HG03039 (cell line): ENCODE results near the gene ARSI.

Experiments
- ATAC-seq: cut with Tn5 transposase; IDR thresholded peaks from one replicate; pipeline ENCODE4 v1.9.1; 2021; ENCODE audit warnings: mild to moderate bottlenecking, moderate library complexity; ENCODE audit not compliant: unreplicated experiment

Gene ARSI

DNA sequence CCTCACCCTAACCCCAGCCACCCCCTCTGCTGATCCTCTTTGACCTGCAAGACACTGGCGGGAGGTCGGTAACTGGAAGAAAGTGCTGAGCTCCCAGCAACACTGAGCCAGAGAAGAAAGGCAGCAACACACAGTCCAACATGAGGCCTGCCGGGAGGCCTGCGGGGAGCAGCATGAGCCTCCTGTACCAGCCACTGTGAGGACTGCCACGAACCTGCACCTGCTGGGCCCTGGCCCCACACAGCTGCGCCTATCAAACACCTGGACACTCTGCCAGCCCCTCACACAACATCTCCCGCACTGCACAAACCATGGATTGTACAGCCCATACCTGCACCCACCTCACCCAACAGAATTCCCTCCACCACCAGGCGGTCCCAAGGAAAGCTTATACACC is 31.4 kb downstream of the ARSI start:
- no peak for ATAC-seq

DNA sequence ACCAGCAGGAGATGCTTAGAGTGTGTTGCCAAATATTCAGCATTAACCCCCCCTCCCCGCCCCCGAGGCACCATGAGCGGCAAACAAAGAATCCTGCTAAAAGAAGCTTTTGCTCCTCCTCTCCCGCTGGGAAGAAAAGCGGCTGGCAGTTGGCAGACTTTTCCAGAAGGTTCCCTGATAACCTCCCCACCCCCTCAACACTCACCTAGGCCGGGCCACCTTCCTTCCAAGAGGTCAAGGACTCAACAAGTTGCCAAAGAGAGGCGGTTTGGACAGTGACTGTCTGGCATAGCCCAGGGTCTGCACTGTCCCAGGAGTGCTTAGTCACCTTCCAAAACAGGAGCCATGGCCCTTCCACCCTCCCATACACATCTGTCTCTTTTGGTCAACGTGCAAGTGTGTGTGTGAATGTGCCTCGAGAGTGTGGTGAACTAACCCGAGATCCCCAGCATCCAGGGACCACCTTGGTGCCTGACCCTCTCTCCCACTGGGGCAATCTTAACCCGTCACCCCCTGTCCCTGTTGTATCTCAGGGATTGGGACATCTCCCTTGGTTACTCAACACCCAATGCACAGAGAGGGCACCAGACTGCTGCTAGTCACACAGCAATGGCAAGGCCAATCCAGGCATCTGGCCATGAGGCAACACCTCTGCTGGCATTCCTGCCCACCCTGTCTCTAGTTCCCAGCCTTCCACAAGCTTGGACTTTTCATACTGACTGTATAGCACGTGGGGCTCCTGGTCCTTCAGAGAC is 32.0 kb downstream of the ARSI start:
- no peak for ATAC-seq

DNA sequence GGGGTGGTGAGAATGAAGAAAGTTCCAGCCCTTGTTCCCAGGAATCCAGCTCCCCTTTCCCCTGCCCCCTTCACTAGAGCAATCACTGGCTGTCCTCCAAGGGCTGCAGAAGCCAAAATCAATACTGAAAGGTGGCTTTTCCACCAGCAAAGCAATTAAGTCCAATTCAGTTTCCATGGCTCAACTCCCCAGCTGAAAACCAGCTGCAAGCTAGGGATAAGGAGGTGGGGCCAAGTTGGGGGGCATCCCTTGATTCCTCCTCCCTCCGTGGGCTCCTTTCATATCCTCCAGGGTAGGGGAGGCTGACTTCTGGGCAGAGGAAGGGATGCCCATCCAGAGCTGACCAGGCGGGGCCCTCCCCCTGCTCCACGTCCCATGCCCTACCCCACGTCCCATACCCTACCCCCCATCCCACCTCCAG is 35.8 kb downstream of the ARSI start:
- no peak for ATAC-seq

DNA sequence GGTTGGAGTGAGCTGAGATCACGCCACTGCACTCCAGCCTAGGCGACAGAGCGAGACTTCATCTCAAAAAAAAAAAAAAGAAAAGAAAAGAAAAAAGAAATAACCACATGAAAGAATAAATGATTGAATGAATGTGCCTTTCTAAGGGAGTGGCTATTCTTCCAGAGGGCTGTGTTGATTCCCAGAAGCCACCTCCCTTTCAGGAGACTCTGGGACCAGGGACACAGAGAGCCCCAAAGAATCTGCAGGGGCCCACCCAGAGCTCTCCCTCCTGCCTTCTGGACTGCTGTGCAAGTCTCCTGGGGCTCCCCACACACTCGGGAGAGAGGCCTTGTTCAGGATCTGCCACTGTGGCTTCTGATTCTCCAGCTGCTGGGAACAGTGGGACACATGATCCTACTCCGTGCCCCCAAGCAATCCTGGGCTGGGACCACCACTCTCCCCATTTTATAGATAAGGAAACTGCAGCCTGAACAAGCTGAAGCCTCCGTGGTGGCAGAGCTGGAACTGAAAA is 36.8 kb downstream of the ARSI start:
- no peak for ATAC-seq

DNA sequence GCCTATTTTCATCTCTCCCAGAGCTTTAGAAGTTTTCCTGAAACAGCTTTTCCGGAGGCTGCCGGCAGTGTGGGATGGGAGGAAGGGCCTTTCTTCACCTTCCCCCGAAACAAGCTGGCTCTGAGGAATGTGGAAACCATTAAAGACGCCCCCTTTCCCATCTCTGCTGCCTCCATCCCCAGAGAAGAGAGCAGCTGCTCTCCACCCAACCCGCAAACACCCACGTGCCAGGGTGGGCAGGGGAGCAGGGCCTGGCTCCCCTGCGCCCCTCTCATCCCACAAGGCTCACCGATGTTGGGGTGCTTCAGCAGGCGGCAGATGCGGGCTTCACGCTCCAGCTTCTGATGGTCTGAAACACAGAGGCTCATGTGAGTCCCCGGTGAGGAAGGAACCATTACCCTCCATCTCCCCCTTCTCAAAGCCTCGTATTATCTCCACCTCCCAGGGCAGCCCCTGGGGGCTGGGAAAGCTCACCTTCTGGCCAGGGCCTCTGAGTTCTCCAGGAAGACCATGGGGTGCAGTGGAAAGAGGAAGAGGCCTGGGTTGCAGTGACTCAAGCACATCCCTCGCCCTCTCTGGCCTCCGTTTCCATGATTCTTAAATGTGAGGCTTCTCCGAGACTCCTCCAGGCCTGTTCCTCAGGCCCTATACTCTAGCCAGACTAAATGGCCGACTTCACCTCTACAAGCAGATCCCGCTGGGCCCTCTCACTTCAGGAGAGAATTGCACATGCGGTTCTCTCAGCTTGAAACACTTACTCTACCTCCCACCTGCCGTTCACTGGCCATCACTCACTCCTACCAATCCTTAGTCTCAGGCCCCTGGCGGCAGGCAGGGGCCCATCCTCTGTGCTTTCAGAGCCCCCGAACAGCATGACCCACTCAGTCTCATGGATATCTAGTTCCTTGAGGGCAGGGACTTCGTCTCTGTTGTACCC is 37.8 kb downstream of the ARSI start:
- ATAC-seq, result no peak

DNA sequence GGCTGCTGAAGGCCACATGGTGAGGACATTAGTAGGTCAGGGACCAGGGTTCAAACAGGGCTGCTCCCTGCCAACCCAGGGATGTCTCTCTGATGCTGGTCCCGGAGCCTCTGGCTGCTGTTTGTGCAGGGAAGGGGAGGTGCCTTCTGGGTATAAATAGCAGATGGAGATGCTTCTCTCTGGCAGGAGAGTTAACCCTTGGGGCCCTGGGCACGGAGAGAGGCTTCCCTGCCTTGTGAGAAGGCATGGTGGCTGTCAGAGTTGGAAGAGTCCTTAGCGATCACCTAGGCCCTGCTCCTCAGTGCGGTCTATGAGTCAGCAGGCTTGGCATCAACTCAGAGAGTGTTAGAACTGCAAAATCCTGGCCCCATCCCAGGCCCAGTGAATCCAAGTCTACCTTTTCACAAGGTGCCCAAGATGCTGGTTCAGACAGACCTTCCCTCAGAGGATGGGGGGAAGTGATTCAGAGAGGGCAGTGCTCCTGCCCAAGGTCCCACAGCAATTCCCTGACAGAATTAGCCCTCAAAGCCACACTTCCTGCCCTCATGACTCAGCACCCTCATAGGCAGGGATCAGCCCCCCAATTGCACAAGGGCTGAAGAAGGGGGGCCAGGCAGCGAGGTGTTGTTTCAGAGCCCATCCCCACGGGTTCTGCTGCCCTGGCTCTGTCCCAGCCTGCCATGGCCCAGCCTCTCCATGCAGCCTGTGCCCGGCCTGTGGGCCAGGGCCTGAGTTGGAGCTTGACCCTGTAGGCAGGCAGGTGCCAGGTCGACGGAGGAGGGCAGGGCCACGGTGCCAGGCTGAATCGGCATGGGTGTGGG is 38.7 kb downstream of the ARSI start:
- ATAC-seq, result no peak

DNA sequence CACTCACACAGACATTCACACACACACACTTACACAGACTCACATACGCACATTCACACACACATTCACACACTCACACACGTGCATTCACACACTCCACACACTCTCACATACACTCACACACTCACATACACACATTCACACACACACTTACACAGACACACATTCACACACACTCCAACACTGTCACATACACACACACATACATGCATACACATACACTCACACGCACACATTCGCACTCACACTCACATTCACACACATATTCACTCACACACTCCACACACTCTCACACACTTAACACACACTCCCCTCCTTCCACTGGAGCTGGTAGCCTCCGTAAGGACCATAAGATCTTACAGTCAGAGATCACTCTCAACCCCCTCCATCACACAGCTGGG is 39.3 kb downstream of the ARSI start:
- ATAC-seq, result no peak

DNA sequence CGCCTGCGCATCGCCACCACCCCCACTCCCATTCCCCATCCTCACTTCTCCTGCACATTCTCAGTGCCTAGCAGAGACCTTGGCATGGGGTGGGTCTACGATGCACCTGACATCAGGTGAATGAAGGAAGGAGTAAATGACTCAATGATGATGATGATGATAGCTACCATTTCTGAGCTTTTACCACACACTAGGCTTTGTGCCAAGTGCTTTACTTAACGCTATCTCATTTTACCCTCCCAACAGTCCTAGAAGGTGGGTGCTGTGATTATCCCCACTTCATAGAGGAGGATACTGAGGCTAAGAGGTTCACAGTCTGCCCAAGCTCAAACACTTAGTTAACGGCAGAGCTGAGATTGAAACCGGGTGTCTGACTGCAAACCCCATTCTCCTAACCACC is 40.2 kb downstream of the ARSI start:
- ATAC-seq, result no peak

DNA sequence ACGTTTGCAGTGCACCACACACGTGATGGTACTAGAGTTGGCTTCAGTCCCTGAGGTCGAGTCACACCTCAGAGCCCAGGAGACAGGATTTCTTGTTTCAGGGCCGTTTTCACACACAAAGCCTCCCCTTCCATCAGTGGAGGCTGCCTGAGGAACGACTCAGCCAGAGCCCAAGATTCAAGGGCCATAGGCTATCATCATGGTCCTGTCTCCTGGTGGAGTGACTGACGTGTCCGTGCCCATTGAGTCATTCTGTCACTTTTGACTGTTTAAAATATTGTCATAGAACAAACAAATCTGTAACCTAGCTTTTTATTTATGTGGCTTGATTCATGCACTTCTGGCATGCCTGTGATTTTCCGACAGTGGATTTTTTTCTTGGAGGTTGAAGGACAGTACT is 41.5 kb downstream of the ARSI start:
- no peak for ATAC-seq

DNA sequence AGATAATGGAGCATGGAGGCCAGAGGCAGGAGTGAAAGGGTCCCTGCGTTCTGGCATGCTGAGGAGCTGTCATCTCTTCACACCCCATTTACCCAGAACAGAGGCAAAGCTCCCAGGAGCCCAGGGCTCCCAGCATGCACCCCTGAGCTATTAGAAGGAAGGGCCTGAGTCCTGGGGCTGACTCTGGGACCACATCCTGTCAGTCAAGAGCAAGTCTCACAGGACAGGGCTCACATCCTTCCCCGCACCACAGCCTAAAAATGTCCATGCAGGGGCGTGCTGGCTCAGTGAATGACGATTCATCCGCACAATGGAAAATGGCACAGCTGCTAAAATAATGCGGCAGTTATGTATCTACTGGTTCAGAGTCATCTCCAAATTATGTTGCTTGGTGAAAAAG is 44.6 kb downstream of the ARSI start:
- ATAC-seq, result no peak

DNA sequence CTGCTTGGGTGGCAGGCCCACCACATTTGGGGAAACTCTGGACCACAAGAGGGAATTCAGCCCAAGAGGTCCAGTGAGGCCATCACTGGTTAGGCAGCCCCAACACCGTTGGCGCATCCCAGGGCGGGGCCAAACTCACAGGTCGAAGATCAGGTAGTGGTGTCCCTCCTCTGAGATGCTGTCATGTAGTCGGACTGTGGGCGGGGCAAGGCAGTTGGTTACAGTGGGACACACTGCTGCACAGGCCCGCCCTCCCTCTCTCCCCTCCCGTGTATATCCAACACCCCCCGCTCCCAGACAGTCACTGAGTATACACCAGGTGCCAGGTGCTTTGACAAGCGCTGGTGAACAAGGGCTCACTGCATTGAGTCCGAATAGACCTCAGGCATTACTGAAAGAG is 45.3 kb downstream of the ARSI start:
- no peak for ATAC-seq

DNA sequence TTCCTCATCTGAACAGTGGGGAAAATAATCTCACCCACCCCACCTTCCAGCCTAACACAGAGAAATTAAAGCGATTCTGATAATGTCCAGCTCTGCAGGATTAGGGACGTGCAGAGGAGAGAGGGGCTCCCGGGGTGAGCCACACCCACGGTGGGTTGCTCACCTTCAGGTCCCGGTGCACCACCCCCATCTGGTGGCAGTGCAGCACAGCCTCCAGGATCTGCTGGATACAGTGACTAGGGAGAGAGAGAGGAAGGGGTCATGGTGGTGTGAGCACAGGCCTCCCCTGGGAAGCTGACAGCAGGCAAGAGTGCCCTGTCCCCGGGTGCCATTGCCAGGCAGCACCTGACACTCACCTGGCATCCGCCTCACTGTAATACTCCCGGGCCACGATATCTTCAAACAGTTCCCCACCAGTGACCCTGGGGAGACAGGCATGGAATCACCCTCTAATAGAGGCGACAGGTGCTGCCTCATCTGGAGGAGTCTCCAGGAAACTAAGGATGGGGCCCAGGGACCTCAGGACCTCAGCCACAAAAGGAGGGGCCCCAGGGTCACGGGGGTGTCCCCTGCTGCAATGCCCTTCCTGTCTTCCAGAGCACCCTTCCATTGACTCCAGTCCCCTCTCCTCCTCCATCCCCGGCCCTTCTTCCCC is 46.2 kb downstream of the ARSI start:
- ATAC-seq, result no peak

DNA sequence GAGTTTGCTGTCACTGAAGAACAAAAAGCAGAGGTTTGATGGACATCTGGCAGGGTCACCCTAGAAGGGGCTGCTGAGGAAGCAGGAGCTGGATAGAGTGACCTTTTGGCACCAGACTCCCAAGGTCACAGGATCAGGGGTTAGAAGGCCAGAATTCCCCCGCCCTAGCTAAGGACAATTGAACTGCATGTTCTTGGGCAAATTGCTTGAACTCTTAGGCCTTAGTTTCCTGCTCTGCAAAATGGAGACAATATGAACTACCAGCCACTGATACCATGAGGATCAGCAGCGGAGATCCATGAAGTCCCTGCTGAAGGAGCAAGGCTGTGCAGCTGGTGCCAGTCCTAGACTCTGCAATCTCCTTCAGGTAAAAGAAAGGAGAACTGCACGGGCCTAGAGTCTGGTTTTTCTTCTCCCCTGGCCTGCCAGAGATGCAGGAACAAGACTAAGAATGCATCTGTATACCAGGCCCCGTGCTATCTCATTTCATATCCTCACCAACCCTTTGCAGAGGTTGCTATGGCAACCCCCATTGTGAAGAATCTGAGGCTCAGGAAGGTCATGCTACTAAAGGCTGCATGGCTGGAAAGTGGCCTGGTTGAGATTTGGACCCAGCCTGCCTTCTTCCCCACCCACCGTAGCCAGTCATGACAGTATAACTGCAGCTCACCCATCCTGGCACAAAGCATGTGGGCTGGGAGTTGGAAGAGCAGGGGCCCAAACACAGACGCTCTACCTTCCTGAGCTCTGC is 46.9 kb downstream of the ARSI start:
- ATAC-seq, result no peak

DNA sequence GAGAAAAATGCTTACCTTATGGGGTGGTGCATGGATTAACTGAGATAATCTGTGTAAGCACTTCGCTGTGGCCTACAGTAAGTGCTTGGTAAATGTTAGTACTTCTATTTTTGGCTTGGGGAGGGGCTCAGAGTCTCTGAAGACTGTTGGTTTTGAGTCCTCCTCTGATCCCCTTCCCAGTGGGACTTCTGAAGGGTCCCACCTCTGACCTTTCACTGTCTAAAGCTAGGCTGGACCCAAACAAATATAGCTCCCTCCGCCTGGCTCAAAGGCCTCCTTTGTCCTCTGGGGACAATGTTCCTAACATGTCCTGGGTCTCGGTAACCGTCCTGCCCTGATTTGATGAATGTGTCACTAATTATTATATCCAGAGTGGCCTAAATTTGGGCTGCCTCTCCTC is 47.9 kb downstream of the ARSI start:
- ATAC-seq, result no peak

DNA sequence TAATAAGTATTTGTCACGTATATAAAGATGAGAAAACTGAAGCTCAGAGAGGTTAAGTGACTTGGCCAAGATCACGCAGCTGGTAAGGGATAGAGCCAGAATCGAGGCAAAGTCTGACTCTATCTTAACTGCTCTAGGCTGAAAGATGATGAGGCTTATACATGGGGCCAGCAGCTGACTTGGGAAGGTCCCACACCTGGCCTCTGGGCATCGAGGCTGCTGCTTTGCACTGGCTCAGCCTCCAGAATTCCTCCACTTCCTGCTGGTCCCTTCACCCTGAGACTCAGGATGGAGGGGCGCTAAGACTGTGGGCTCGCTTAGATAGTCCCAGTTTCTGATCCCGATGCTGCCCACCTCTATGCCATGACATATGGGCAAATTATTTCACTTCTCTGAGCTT is 48.3 kb downstream of the ARSI start:
- no peak for ATAC-seq

DNA sequence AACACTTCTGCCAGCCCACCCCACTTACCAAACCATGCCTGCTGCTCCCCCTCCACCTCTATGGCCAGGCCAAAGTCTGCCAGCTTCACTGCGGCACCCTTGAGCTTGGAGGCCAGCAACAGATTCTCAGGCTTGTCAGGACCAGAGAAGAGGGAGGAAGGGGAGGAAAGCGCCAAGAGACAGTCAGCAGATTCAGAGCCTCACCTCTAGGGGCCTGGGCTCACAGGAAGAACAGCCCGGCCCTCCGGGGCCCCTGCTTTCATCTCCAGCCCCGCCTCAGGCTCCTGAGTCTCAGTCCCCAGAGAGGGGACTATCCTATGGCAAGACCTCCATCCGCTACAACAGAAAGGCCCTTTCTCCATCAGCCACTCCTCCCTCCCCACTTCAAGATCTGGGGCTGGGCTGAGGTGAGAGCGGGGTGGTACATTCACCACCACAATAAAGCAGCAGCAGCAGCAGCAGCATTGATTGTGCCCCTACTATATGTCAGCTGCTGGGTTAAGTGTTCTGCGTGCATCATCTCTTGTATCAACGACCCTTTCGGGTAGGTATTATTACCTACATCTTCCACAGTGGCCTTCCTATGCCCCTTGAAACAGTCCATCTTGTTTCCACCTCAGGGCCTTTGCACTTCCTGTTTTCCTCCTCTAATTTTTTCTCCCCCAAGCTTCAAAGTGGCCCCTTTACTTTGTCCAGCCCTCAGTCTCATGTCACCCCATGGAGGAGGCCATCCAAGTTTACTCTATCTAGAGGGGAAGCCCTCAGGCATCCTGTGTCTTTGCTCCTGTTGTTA is 49.1 kb downstream of the ARSI start:
- ATAC-seq, result no peak

DNA sequence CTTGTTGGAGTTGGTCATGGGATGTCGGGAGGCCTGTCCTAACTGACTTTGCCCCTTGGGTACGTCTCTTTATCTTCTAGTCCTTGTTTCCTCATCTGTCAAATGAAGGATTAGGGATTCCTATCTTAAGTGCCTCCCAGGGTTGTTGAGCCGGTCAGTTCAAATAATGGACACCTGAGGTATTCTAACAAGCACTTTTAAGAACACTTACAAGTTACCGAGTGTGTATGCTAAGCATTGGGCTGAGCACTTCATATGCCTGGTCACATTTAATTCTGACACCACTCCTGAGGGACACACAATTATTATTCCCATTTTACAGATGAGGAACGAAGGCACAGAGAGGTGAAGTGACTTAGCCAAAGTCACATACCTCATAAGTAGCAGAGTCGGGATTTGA is 50.2 kb downstream of the ARSI start:
- no peak for ATAC-seq

DNA sequence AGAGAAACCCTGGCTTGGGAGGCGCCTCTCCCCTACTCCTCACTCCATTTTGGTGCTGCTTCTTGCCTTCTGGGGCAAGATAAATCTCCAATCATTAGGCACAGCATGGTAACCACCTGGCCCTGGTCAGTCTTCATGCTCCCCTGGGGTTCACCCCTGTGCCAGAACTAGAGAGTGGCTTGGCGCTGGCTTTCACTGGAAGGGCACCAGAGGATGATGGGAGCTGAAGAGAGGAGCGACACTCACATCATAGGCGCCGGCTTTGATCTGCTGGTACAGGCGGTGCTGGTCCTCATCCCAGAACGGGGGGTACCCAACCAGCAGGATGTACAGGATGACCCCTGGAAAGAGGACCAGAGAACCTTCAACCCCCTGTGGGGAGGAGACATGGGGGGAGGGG is 51.2 kb downstream of the ARSI start:
- ATAC-seq, result no peak

DNA sequence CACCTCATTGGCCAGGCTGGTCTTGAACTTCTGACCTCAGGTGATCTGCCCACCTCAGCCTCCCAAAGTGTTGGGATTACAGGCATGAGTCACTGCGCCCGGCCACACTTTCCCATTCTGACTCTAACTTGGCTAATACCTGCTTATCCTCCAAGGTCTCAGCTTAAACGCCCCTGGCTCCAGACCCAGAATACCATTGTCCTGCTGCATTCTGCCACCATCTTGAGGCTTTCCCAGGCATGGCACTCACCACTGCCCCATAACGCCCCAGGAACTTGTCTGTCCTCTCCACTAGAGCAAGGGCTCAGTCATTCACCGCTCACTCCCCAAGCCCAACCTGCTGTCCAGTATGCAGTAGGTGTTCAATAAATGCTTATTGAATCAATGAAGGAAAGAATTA is 53.0 kb downstream of the ARSI start:
- no peak for ATAC-seq
